ENCODE data around the gene SLC44A3. TPM values are rescaled to one million over a fixed set of nuclear protein-coding genes. Genes with fewer than 3 reads are reported as not detected.

Gene SLC44A3
- total and polyA plus RNA-seq, 9 of the 15 experiments (the other 6 are each of a cell fraction or from before 2014, with no cell fraction given), result not detected

- ChIA-PET POLR2A (no interaction called here), CTCF (ENCODE audit: low intra/inter-chr PET ratio) (no interaction called here)
- intact Hi-C loops (cut with micrococcal nuclease) (no loop called here), in situ Hi-C loops (cut with MboI) (no loop called here)
- no peaks in the 10 kb centered on the region for H3K9me3 ChIP-seq (replicated peaks; ENCODE audit: control insufficient read depth, insufficient read depth, low read depth, low read length)
- H3K4me3 ChIP-seq, result no peak overlapping the region
- no peaks in the 10 kb centered on the region for H3K9me1 ChIP-seq (ENCODE audit: control insufficient read depth, insufficient read depth, low read length)
- H3K27me3 ChIP-seq (ENCODE audit: control insufficient read depth in 2 of 2, insufficient read depth in 2 of 2, low read length in 2 of 2), result peaks cover 0 to 11% of the 10 kb centered on the region in 2 experiments; a peak in 4 of 5 replicates
- FAIRE-seq, result no peak
- no peak overlapping the region for H3K27ac ChIP-seq (ENCODE audit: extremely low read depth, low read depth, low read length)
- H3K79me2 ChIP-seq (ENCODE audit: control insufficient read depth, insufficient read depth, low read length), result no peaks in the 10 kb centered on the region
- H2AFZ ChIP-seq (ENCODE audit: low read depth, low read length), result no peak overlapping the region
- TF ChIP-seq E2F6 (IDR thresholded peaks at IDR 0.05; ENCODE audit: borderline replicate concordance in 1 of 2, extremely low read depth in 1 of 2, insufficient read depth in 1 of 2, insufficient read length in 1 of 2, low read depth in 1 of 2, low read length in 1 of 2, poor library complexity in 1 of 2, severe bottlenecking in 1 of 2), result no peak
- H3K36me3 ChIP-seq (ENCODE audit: control insufficient read depth, insufficient read depth, low read length), result no peaks in the 10 kb centered on the region
- no peak overlapping the region for H3K4me2 ChIP-seq (ENCODE audit: insufficient read depth, low read length)
- no TSS peak for BruUV-seq (replicated peaks)
- no peak overlapping the region for H3K9ac ChIP-seq (ENCODE audit: insufficient read depth in 1 of 2, low read depth in 2 of 2, low read length in 2 of 2)
- ATAC-seq, result no peak
- no peaks in the 10 kb centered on the region for H3K4me1 ChIP-seq (replicated peaks in 1 of 2; ENCODE audit: control insufficient read depth in 2 of 2, insufficient read depth in 2 of 2, low read length in 2 of 2)
- no peaks in the 10 kb centered on the region for H4K20me1 ChIP-seq (replicated peaks; ENCODE audit: control insufficient read depth, insufficient read depth, low read length)
- no peak for DNase-seq (ENCODE audit: extremely low read depth in 1 of 4, low spot score in 3 of 4)
Observed at GRCh38 chr1:94778808-94779207, 41.3 kb upstream of the SLC44A3 start.

GRCh38 chr1:94783342-94784189 lies 36.6 kb upstream of the SLC44A3 start:
- H3K9me3 ChIP-seq (replicated peaks; ENCODE audit: control insufficient read depth, insufficient read depth, low read depth, low read length), result no peaks in the 10 kb centered on the region
- no peak overlapping the region for H3K4me2 ChIP-seq (ENCODE audit: insufficient read depth, low read length)
- no peak overlapping the region for H3K27ac ChIP-seq (ENCODE audit: extremely low read depth, low read depth, low read length)
- no peaks in the 10 kb centered on the region for H4K20me1 ChIP-seq (replicated peaks; ENCODE audit: control insufficient read depth, insufficient read depth, low read length)
- no TSS peak for BruUV-seq (replicated peaks)
- CTCF ChIA-PET (ENCODE audit: low intra/inter-chr PET ratio), result no interaction called here
- no peaks in the 10 kb centered on the region for H3K36me3 ChIP-seq (ENCODE audit: control insufficient read depth, insufficient read depth, low read length)
- intact Hi-C loops (cut with micrococcal nuclease) (no loop called here), in situ Hi-C loops (cut with MboI) (no loop called here)
- H3K9me1 ChIP-seq (ENCODE audit: control insufficient read depth, insufficient read depth, low read length), result no peaks in the 10 kb centered on the region
- H3K9ac ChIP-seq (ENCODE audit: insufficient read depth in 1 of 2, low read depth in 2 of 2, low read length in 2 of 2), result peak overlapping the region in 1 of 2 experiments; percentile 7; a peak in 1 of 4 replicates
- no peaks in the 10 kb centered on the region for H3K4me1 ChIP-seq (replicated peaks in 1 of 2; ENCODE audit: control insufficient read depth in 2 of 2, insufficient read depth in 2 of 2, low read length in 2 of 2)
- peaks cover 0 to 10% of the 10 kb centered on the region in 2 experiments; a peak in 2 of 5 replicates for H3K27me3 ChIP-seq (ENCODE audit: control insufficient read depth in 2 of 2, insufficient read depth in 2 of 2, low read length in 2 of 2)
- no peak for DNase-seq (ENCODE audit: extremely low read depth in 1 of 4, low spot score in 3 of 4)
- TF ChIP-seq MEIS2 (IDR thresholded peaks at IDR 0.05; ENCODE audit: partially characterized antibody) (peak; percentile 15), CBFB (CRISPR knock-in tag; IDR thresholded peaks at IDR 0.05) (no peak)
- no peak for ATAC-seq
- POLR2A ChIA-PET, result no interaction called here
- FAIRE-seq, result no peak
- H3K4me3 ChIP-seq, result no peak overlapping the region
- no peaks in the 10 kb centered on the region for H3K79me2 ChIP-seq (ENCODE audit: control insufficient read depth, insufficient read depth, low read length)
- WGBS (ENCODE audit: insufficient coverage, low coverage, missing lambda C conversion rate), result 0% methylated on average over 11 of the region's 12 CpGs
- H2AFZ ChIP-seq (ENCODE audit: low read depth, low read length), result no peak overlapping the region

Data from K562 (cell line).